GM12872 (cell line): Measurements from ENCODE around the gene PARM1.

Experiments
- TF ChIP-seq, protein P1 (sequence below): IDR thresholded peaks from 3 replicates; pipeline ENCODE4 v1.5.1; 2011; ENCODE audit warnings: low read depth, mild to moderate bottlenecking, low read length, moderate library complexity; ENCODE audit not compliant: insufficient read depth

The PARM1 gene

DNA sequence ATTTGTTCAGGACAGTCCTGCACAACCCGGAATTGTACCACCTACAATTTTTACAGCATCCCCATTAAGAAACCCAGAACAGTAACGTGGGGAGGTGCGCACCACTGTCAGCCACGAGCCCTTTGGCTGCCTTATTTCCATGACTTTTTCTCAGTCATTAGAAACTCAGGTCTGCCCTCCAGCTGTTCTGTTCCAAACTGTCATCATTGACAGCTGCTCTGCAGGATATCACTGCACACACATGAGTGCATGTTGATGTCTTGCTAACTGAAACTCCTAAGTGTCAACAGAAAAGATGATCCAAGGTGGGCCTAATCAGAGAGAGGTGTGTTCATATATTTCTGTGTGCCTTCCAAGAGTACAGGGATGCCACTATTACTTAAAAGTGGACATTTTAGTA lies 123.4 kb downstream of the PARM1 start:
- TF ChIP-seq, protein P1, sequence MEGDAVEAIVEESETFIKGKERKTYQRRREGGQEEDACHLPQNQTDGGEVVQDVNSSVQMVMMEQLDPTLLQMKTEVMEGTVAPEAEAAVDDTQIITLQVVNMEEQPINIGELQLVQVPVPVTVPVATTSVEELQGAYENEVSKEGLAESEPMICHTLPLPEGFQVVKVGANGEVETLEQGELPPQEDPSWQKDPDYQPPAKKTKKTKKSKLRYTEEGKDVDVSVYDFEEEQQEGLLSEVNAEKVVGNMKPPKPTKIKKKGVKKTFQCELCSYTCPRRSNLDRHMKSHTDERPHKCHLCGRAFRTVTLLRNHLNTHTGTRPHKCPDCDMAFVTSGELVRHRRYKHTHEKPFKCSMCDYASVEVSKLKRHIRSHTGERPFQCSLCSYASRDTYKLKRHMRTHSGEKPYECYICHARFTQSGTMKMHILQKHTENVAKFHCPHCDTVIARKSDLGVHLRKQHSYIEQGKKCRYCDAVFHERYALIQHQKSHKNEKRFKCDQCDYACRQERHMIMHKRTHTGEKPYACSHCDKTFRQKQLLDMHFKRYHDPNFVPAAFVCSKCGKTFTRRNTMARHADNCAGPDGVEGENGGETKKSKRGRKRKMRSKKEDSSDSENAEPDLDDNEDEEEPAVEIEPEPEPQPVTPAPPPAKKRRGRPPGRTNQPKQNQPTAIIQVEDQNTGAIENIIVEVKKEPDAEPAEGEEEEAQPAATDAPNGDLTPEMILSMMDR, result no peak

DNA sequence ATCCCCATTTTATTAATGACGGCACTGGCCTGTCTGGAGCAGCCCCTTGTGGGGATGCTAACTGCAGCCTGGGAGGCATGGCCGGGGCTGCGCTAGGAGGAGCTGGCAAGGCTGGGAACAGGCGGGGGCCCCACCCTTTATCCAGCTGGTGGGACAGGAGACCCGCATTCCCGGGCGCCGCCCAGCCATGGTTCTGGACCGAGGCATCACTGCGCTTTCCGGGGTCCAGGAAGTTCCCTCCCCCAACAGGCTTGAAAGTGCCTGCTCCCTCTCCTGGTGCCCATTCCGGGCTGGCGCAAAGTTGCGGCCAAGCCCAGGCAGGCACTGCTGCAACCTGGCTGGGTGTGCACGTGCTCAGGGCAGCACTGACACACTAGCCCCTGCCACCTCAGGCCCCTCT lies 124.5 kb downstream of the PARM1 start:
- TF ChIP-seq, protein P1, result no peak

DNA sequence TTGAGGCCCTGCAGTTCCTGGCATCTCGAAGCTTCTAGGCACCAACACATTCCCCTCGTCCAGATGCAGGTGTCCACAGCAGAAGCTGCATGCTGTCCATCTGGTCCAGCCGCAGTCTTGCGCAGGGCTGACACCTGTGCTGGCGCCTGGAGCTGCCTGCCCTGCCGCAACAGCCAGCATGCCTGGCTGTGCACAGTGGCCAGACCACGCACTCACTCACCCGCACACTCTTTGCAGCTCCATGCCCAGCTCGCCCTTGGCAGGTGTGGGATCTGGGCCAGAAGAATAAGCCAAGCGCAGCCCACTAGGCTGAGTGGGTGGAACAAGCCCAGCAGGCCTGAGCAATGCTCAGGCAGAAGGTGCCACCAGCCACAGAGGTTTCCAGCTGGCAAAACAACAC lies 125.6 kb downstream of the PARM1 start:
- TF ChIP-seq, protein P1, result no peak

DNA sequence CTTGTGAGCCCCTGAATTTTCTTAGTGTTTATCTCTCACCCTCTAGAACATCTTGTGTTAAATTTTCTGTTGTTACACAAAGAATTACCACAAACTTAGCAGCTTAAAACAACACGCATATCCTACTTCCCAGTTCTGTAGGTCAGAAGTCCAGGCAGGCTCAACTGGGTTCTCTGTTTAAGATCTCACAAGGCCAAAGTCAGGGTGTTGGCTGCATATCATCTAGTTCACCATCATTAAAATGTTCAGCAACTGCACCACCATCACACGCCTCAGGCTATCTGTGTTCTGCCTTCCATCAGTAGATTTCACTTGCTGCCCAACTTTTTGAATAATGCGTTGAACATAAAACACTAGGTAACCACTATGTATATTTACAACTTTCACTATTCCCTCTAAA lies 130.5 kb downstream of the PARM1 start:
- TF ChIP-seq, protein P1, result no peak

DNA sequence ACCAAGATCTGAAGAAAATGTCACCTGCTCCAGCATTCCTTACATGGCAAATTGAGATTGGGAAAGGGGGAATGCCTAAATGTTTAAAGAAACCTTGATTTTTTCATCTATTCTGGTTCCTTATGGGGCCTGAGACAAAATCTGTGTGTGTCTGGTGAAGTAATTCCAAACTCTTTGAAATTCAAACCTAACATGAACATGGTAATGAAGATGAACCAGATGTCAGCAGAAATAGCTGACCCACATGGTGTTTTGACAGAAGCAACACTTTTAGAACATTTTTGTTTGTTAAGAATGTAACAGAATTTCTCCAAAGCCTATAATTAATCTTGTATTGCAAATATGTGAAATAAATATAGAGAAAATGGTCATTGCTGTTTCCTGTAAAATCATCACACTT lies 133.0 kb downstream of the PARM1 start:
- TF ChIP-seq, protein P1, result no peak

DNA sequence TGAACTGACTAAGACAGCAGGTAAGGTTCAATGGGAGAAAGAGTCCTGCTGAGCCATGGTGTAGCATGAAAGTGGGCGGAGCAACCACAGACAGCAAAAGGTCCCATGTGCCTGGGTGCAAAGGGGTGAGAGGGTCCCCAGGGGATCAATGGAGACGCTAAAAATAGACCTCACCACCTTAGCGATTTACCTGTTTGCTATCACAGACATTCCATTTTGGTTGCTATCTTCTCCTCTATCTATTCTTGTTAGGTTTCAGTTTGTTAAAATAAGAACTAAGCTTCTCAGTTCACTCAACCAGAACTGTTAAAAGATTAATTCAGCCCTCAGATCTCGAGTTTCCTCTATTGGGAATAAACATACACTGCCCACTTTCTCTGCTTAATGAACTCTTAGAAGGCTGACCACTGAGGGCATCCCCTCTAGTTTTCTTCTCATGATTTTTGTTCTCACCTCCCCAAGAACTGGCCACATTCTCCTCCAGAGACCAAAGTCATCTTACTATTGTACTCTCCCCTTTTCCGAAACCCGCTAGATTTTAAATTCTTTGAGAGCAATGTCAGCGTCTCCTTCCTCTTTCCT lies 136.7 kb downstream of the PARM1 start:
- TF ChIP-seq, protein P1, result no peak

DNA sequence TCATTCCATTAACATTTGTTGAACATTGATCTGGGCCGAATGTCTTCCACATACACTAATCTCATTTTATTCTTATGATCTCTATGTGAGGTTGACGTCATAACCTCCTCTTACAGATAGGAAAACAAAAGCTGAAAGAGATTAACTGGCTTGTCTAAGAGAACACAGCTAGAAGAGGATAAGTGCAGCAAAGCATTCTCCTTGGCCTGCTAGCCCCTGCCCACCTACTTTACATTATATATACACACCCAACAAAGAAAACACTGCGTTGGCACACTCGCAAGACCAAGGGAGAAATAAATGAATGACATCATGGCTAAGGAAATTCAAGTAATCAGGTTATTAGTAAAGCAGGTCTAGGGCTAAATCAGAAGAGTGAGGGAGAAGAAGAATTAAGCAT lies 138.4 kb downstream of the PARM1 start:
- TF ChIP-seq, protein P1, result no peak
